ENCODE measurements around the gene MBD2. TPM values are rescaled to one million over a fixed set of nuclear protein-coding genes. Genes with fewer than 3 reads are reported as not detected.

Gene MBD2
- total and polyA plus RNA-seq, 4 donors = 9.2 to 16.2 (median 11.4) TPM

DNA sequence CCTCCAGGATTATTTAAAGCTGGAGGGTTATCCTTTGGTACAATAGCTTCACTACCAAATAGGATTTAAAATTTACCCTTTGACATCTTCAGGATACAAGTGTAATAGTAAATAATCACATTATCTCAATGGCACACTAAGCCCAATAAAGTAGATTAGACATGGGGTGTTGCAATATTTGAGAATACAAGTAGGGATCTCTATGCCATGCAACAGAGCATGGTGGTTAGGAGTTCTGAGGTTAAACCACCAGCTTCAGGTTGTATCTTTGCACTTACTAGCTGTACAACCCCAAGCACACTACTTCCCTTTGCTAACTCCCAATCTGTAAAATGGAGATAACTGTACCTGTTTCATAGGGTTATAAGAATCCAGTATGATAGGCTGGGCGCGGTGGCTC is 6.2 kb downstream of the MBD2 start:
- Histone ChIP-seq H3K36me3 (ENCODE audit: control insufficient read depth in 4 of 4, insufficient read depth in 3 of 4, low read depth in 1 of 4, low read length in 3 of 4) (no peaks in the 10 kb centered on the region), H3K4me3 (ENCODE audit: low read depth in 1 of 3, low read length in 3 of 3) (no peak overlapping the region), H3K9me3 (ENCODE audit: control insufficient read depth in 4 of 4, low read length in 3 of 4) (no peaks in the 10 kb centered on the region), H3K9ac (ENCODE audit: low read depth in 1 of 2, low read length in 2 of 2) (no peak overlapping the region), H3K27me3 (ENCODE audit: control insufficient read depth in 4 of 4, insufficient read depth in 4 of 4, low read length in 3 of 4) (no peaks in the 10 kb centered on the region), H3K4me1 (ENCODE audit: control insufficient read depth in 4 of 4, insufficient read depth in 4 of 4, low read length in 3 of 4) (peaks cover 6 to 23% (median 16%) of the 10 kb centered on the region in 4 donors), H3K27ac (ENCODE audit: low read depth in 1 of 2, low read length in 2 of 2) (no peak overlapping the region)
- TF ChIP-seq, protein P1, sequence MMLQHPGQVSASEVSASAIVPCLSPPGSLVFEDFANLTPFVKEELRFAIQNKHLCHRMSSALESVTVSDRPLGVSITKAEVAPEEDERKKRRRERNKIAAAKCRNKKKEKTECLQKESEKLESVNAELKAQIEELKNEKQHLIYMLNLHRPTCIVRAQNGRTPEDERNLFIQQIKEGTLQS (IDR thresholded peaks at IDR 0.05) = no peak
- no peak for TF ChIP-seq GABPA (IDR thresholded peaks at IDR 0.05 in 1 of 2, conservative IDR thresholded peaks at IDR 0.05 in 1 of 2)
- no peak for TF ChIP-seq RXRA (IDR thresholded peaks at IDR 0.05)
- TF ChIP-seq EGR1 (IDR thresholded peaks at IDR 0.05; ENCODE audit: low read depth in 2 of 2) = no peak
- TF ChIP-seq, protein P2, sequence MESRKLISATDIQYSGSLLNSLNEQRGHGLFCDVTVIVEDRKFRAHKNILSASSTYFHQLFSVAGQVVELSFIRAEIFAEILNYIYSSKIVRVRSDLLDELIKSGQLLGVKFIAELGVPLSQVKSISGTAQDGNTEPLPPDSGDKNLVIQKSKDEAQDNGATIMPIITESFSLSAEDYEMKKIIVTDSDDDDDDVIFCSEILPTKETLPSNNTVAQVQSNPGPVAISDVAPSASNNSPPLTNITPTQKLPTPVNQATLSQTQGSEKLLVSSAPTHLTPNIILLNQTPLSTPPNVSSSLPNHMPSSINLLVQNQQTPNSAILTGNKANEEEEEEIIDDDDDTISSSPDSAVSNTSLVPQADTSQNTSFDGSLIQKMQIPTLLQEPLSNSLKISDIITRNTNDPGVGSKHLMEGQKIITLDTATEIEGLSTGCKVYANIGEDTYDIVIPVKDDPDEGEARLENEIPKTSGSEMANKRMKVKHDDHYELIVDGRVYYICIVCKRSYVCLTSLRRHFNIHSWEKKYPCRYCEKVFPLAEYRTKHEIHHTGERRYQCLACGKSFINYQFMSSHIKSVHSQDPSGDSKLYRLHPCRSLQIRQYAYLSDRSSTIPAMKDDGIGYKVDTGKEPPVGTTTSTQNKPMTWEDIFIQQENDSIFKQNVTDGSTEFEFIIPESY (IDR thresholded peaks at IDR 0.05) = no peak
- TF ChIP-seq SP1 (IDR thresholded peaks at IDR 0.05) = no peak
- peak; percentile 47 for TF ChIP-seq YY1 (IDR thresholded peaks at IDR 0.05)
- TF ChIP-seq, protein P3, sequence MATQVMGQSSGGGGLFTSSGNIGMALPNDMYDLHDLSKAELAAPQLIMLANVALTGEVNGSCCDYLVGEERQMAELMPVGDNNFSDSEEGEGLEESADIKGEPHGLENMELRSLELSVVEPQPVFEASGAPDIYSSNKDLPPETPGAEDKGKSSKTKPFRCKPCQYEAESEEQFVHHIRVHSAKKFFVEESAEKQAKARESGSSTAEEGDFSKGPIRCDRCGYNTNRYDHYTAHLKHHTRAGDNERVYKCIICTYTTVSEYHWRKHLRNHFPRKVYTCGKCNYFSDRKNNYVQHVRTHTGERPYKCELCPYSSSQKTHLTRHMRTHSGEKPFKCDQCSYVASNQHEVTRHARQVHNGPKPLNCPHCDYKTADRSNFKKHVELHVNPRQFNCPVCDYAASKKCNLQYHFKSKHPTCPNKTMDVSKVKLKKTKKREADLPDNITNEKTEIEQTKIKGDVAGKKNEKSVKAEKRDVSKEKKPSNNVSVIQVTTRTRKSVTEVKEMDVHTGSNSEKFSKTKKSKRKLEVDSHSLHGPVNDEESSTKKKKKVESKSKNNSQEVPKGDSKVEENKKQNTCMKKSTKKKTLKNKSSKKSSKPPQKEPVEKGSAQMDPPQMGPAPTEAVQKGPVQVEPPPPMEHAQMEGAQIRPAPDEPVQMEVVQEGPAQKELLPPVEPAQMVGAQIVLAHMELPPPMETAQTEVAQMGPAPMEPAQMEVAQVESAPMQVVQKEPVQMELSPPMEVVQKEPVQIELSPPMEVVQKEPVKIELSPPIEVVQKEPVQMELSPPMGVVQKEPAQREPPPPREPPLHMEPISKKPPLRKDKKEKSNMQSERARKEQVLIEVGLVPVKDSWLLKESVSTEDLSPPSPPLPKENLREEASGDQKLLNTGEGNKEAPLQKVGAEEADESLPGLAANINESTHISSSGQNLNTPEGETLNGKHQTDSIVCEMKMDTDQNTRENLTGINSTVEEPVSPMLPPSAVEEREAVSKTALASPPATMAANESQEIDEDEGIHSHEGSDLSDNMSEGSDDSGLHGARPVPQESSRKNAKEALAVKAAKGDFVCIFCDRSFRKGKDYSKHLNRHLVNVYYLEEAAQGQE (IDR thresholded peaks at IDR 0.05) = no peak
- 97% methylated on average over 2 of the region's 2 CpGs for WGBS
- DNase-seq (ENCODE audit: low spot score) = no peak

DNA sequence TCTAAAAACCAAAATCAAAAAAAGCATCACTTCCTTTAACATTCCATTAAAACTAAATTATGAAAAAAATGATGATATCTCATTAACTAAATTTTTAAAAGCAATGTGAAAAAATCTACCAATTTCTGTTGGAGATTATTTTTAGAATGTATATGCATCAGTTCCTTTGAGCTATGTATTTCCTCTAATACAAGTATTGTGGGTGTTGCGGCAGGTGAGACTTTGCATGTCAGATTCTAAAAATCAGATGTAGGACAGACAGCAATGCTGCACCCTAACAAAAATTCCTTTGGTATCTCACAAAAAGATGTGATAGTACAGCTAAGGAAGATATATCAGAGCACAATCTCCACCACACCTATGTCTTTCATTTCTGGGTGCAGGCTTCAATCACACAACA is 6.8 kb downstream of the MBD2 start:
- Histone ChIP-seq H3K4me1 (ENCODE audit: control insufficient read depth in 4 of 4, insufficient read depth in 4 of 4, low read length in 3 of 4) (peaks cover 0 to 16% (median 10%) of the 10 kb centered on the region in 4 donors), H3K27ac (ENCODE audit: low read depth in 1 of 2, low read length in 2 of 2) (no peak overlapping the region), H3K9ac (ENCODE audit: low read depth in 1 of 2, low read length in 2 of 2) (no peak overlapping the region), H3K9me3 (ENCODE audit: control insufficient read depth in 4 of 4, low read length in 3 of 4) (no peaks in the 10 kb centered on the region), H3K27me3 (ENCODE audit: control insufficient read depth in 4 of 4, insufficient read depth in 4 of 4, low read length in 3 of 4) (no peaks in the 10 kb centered on the region), H3K4me3 (ENCODE audit: low read depth in 1 of 3, low read length in 3 of 3) (no peak overlapping the region), H3K36me3 (ENCODE audit: control insufficient read depth in 4 of 4, insufficient read depth in 3 of 4, low read depth in 1 of 4, low read length in 3 of 4) (no peaks in the 10 kb centered on the region)
- no peak for DNase-seq (ENCODE audit: low spot score)
- WGBS = 94% methylated on average over 1 of the region's 1 CpG
- no peak for TF ChIP-seq NR2F2 (IDR thresholded peaks at IDR 0.05)
- TF ChIP-seq, protein P4, sequence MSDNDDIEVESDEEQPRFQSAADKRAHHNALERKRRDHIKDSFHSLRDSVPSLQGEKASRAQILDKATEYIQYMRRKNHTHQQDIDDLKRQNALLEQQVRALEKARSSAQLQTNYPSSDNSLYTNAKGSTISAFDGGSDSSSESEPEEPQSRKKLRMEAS (IDR thresholded peaks at IDR 0.05) = no peak
- TF ChIP-seq, protein P1 (IDR thresholded peaks at IDR 0.05) = no peak
- TF ChIP-seq, protein P2 (IDR thresholded peaks at IDR 0.05) = no peak
- no peak for TF ChIP-seq HNF4A (conservative IDR thresholded peaks at IDR 0.05)
- TF ChIP-seq RAD21 (IDR thresholded peaks at IDR 0.05) = no peak
- no peak for TF ChIP-seq YY1 (IDR thresholded peaks at IDR 0.05)
- TF ChIP-seq GABPA (IDR thresholded peaks at IDR 0.05 in 1 of 2, conservative IDR thresholded peaks at IDR 0.05 in 1 of 2) = no peak

Measured in liver (tissue), 9 donors.